Activated gamma-delta T cell (primary cell): ENCODE data around the gene YIF1A.

Source experiments
- DNase-seq: peaks from one replicate; lab custom pipeline; 2025; lab: John Stamatoyannopoulos, UW
- total RNA-seq, 2 donors: gene quantifications; one replicate each; lab custom pipeline; 2026; lab: John Stamatoyannopoulos, UW

Gene YIF1A
- total RNA-seq: 23.9 to 26.0 reads per million in 2 donors

GRCh38 chr11:66288671-66289547 is at the start of gene YIF1A:
Gene YIF1A, minus strand, starts transcription at chr11:66289143. Its CDS starts 158 bp downstream, at chr11:66288985.
- DNase-seq: peak; percentile 97

GRCh38 chr11:66337103-66337899 is 48.4 kb upstream of the YIF1A start:
- DNase-seq: no peak

GRCh38 chr11:66336234-66337102 is 47.5 kb upstream of the YIF1A start, which contains the start of gene RIN1:
Gene RIN1, minus strand, starts transcription at chr11:66336434. Its CDS starts 32 bp downstream, at chr11:66336402.
- no peak for DNase-seq

GRCh38 chr11:66335531-66336233 is 46.7 kb upstream of the YIF1A start:
- no peak for DNase-seq

GRCh38 chr11:66334605-66335442 is 45.9 kb upstream of the YIF1A start:
- no peak for DNase-seq

GRCh38 chr11:66333896-66334604 is 45.1 kb upstream of the YIF1A start:
- no peak for DNase-seq

GRCh38 chr11:66333220-66333877 is 44.4 kb upstream of the YIF1A start:
- no peak for DNase-seq

GRCh38 chr11:66332371-66333219 is 43.7 kb upstream of the YIF1A start:
- DNase-seq: no peak

- DNase-seq: no peak
These were observed 42.8 kb upstream of the YIF1A start for GRCh38 chr11:66331542-66332370.

GRCh38 chr11:66330931-66331330 is 42.0 kb upstream of the YIF1A start:
- no peak for DNase-seq

- no peak for DNase-seq
These were observed 40.3 kb upstream of the YIF1A start for GRCh38 chr11:66329165-66329673.

GRCh38 chr11:66328302-66329144 is 39.6 kb upstream of the YIF1A start:
- peak; percentile 44 for DNase-seq

- peak; percentile 48 for DNase-seq
These were observed 39.0 kb upstream of the YIF1A start for GRCh38 chr11:66328031-66328301.

- no peak for DNase-seq
These were observed 38.5 kb upstream of the YIF1A start for GRCh38 chr11:66327171-66328030.
